ENCODE measurements around the gene SUSD4. TPM values are rescaled to one million over a fixed set of nuclear protein-coding genes. Genes with fewer than 3 reads are reported as not detected.

The SUSD4 gene
- total and polyA plus RNA-seq, 2 of the 4 experiments (the other 2 are of a cell fraction): 1.8 to 2.7 TPM

DNA sequence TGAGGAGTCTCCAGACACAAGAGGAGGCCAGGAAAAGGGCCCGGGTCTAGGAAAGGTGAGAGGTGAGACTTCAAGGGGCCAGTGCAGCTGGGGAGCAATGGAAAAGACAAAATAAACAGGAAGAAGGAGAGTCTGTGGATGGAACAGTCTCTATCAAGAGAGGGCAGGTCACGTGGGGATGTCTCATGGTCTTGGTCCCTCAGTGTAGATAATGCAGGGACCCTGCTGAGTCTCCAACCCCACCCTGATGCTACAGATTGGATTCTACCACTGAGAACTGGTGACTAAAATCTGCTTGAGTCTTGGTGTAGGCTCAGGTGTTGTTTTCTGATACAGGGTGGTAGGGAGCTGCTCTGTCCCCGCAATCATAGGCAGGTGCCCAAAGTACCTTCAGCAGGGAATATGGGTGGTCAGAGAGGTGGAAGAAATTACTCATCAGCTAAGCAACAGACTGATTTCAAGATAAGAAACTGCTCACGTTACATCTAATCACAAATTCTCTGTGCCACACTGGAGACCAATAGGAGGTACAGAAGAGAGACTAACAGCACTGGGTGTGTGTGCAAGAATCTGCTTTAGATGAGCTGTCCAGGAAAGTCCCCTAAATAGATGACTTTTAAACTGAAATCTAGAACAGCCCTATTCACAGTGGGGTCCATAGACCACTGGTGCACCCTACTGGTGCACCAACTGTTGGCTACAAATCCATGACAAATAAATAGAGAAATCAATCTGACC, 119.4 kb downstream of the SUSD4 start:
- dilution Hi-C loops (cut with HindIII; ENCODE audit: low sequenced_read_pairs, unreplicated experiment): no loop called here
- H4K5ac ChIP-seq (ENCODE audit: low read depth, low read length): no peak overlapping the region
- H4K20me1 ChIP-seq (ENCODE audit: insufficient read depth, low read length): no peaks in the 10 kb centered on the region; the same call in 1 of the 2 replicates

More for the DNA sequence above, 119.4 kb downstream of the SUSD4 start:
- Histone ChIP-seq H2AK9ac (replicated peaks; ENCODE audit: low read depth, low read length, poor library complexity) (no peak overlapping the region), H3K9me1 (ENCODE audit: insufficient read depth, low read length) (no peaks in the 10 kb centered on the region), H2AK5ac (ENCODE audit: low read depth, low read length) (no peak overlapping the region), H3K9me3 (ENCODE audit: control insufficient read depth, insufficient read depth, low read length) (no peaks in the 10 kb centered on the region), H3K14ac (replicated peaks; ENCODE audit: low read depth, low read length) (no peak overlapping the region), H3K27me3 (ENCODE audit: control insufficient read depth, insufficient read depth, low read length) (peaks cover 14% of the 10 kb centered on the region), H3K27ac (ENCODE audit: insufficient read depth, low read length) (no peak overlapping the region), H2BK20ac (ENCODE audit: low read depth, low read length) (no peak overlapping the region), H2AFZ (replicated peaks; ENCODE audit: low read length, poor library complexity) (no peak overlapping the region), H3K56ac (ENCODE audit: extremely low read depth, insufficient read depth, low read length) (no peak overlapping the region), H3K4me2 (ENCODE audit: low read depth, low read length) (no peak overlapping the region), H3K4me3 (ENCODE audit: insufficient read depth, low read depth, low read length) (no peak overlapping the region), H2BK5ac (ENCODE audit: low read depth, low read length, poor library complexity, severe bottlenecking) (no peak overlapping the region), H3K79me1 (ENCODE audit: low read depth in 1 of 2, low read length in 2 of 2) (no peaks in the 10 kb centered on the region), H3K4me1 (ENCODE audit: control insufficient read depth, insufficient read depth, low read length) (no peaks in the 10 kb centered on the region), H3K9ac (ENCODE audit: low read depth, low read length) (no peak overlapping the region), H2BK120ac (ENCODE audit: low read depth, low read length) (no peak overlapping the region), H2BK15ac (ENCODE audit: low read depth, low read length) (no peak overlapping the region), H3K36me3 (ENCODE audit: control insufficient read depth, insufficient read depth, low read length) (no peaks in the 10 kb centered on the region), H4K8ac (ENCODE audit: low read depth in 2 of 2, low read length in 2 of 2) (no peak overlapping the region), H4K91ac (ENCODE audit: insufficient read depth, low read depth, low read length) (no peak overlapping the region), H3K18ac (ENCODE audit: low read depth, low read length) (no peak overlapping the region), H3K4ac (ENCODE audit: low read depth, low read length) (no peak overlapping the region), H3K23ac (ENCODE audit: low read depth, low read length) (no peak overlapping the region)
- WGBS, 2 experiments (ENCODE audit: extremely low coverage in 2 of 2, insufficient read length in 1 of 2): no CpG with 5 or more reads among the region's 4 CpGs
- in situ Hi-C loops (cut with MboI; ENCODE audit: low sequenced_read_pairs): no loop called here
- DNase-seq (peak; percentile 46), ATAC-seq (ENCODE audit: low read depth) (no peak)
- intact Hi-C loops (cut with micrococcal nuclease): loop anchor here (2.0 kb wide), 1 partner anchor 112 kb away; no protein-coding TSS in a partner anchor
- TF ChIP-seq, protein P1, sequence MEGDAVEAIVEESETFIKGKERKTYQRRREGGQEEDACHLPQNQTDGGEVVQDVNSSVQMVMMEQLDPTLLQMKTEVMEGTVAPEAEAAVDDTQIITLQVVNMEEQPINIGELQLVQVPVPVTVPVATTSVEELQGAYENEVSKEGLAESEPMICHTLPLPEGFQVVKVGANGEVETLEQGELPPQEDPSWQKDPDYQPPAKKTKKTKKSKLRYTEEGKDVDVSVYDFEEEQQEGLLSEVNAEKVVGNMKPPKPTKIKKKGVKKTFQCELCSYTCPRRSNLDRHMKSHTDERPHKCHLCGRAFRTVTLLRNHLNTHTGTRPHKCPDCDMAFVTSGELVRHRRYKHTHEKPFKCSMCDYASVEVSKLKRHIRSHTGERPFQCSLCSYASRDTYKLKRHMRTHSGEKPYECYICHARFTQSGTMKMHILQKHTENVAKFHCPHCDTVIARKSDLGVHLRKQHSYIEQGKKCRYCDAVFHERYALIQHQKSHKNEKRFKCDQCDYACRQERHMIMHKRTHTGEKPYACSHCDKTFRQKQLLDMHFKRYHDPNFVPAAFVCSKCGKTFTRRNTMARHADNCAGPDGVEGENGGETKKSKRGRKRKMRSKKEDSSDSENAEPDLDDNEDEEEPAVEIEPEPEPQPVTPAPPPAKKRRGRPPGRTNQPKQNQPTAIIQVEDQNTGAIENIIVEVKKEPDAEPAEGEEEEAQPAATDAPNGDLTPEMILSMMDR (conservative IDR thresholded peaks at IDR 0.05; ENCODE audit: low read depth, low read length): peak; percentile 50
- TF ChIP-seq RFX5 (IDR thresholded peaks at IDR 0.05; ENCODE audit: low read depth, low read length): no peak
- peak; percentile 60 for TF ChIP-seq RAD21 (IDR thresholded peaks at IDR 0.05; ENCODE audit: low read length)
- TF ChIP-seq SMC3 (IDR thresholded peaks at IDR 0.05; ENCODE audit: low read depth, low read length): peak; percentile 15; the same call in 1 of the 2 replicates
- ChIA-PET POLR2A (ENCODE audit: unreplicated experiment) (interaction anchor here (0.5 kb wide), 1 partner anchor 15 kb away, joined by 8 read pairs; no protein-coding TSS in a partner anchor), CTCF (interaction anchor here (1.5 kb wide), 1 partner anchor 111 kb away, joined by 7 read pairs; no protein-coding TSS in a partner anchor)
- BruUV-seq (replicated peaks): no TSS peak
